Activated gamma-delta T cell treated with anti-CD3 and anti-CD28 coated beads, Interleukin-2, amount 50 U/mL, for 16 hours (primary cell): Measurements from ENCODE around the gene CLCF1.
"Not testable (repeated sequence)": the region's sequence is repeated elsewhere in the genome, so short reads cannot be mapped to it uniquely, and the experiment has no call there.

Source experiments
- DNase-seq: peaks from one replicate; pipeline ENCODE4 v3.0.0-alpha.2; 2020; ENCODE audit warnings: low read depth

Gene CLCF1

GRCh38 chr11:67408437-67409200 lies 35.2 kb upstream of the CLCF1 start:
- no peak for DNase-seq

GRCh38 chr11:67407688-67408163 lies 34.3 kb upstream of the CLCF1 start:
- no peak for DNase-seq

- no peak for DNase-seq
These were observed 33.7 kb upstream of the CLCF1 start for GRCh38 chr11:67406969-67407687.

- DNase-seq = no peak
These were observed 33.1 kb upstream of the CLCF1 start for GRCh38 chr11:67406420-67406968.

GRCh38 chr11:67405688-67406339 lies 32.4 kb upstream of the CLCF1 start:
- no peak for DNase-seq

GRCh38 chr11:67405196-67405567 lies 31.8 kb upstream of the CLCF1 start:
- no peak for DNase-seq

GRCh38 chr11:67404515-67405195 lies 31.3 kb upstream of the CLCF1 start:
- DNase-seq = no peak

- not testable (repeated sequence) for DNase-seq
These were observed 29.7 kb upstream of the CLCF1 start for GRCh38 chr11:67403085-67403484.

GRCh38 chr11:67402192-67402839 lies 28.9 kb upstream of the CLCF1 start:
- DNase-seq = not testable (repeated sequence)

GRCh38 chr11:67401495-67402191 lies 28.2 kb upstream of the CLCF1 start, which contains the start of gene PPP1CA:
Gene PPP1CA (minus strand): TSS chr11:67401858. CDS start chr11:67401782, 76 bp downstream.
- peak; percentile 88 for DNase-seq

GRCh38 chr11:67400942-67401494 lies 27.6 kb upstream of the CLCF1 start:
- no peak for DNase-seq

GRCh38 chr11:67400251-67400941 lies 27.0 kb upstream of the CLCF1 start:
- DNase-seq = no peak

- no peak for DNase-seq
These were observed 25.5 kb upstream of the CLCF1 start for GRCh38 chr11:67398661-67399563.

- no peak for DNase-seq
These were observed 24.7 kb upstream of the CLCF1 start for GRCh38 chr11:67397986-67398660.

GRCh38 chr11:67397536-67397935 lies 24.1 kb upstream of the CLCF1 start:
- DNase-seq = no peak

GRCh38 chr11:67396587-67397389 lies 23.4 kb upstream of the CLCF1 start:
- DNase-seq = no peak

- no peak for DNase-seq
These were observed 22.8 kb upstream of the CLCF1 start for GRCh38 chr11:67396259-67396581.
